Stimulated activated CD8-positive, alpha-beta memory T cell treated with anti-CD3 and anti-CD28 coated beads, Interleukin-2, amount 100 ng/mL, for 1 hour (primary cell): ENCODE results near the gene MARCO.

Experiments
- DNase-seq, 2 donors: peaks; one replicate each; pipeline ENCODE4 v3.0.0-alpha.2; 2020; ENCODE audit warnings: low read depth in 2 of 2

Gene MARCO

GRCh38 chr2:119004602-119005001 lies 62.6 kb downstream of the MARCO start:
- DNase-seq, result no peak

GRCh38 chr2:119005051-119005450 lies 63.1 kb downstream of the MARCO start:
- no peak for DNase-seq

- DNase-seq, result no peak
Measured at GRCh38 chr2:119005555-119005954, 63.6 kb downstream of the MARCO start.

- DNase-seq, result no peak
Measured at GRCh38 chr2:119006441-119006840, 64.4 kb downstream of the MARCO start.

GRCh38 chr2:119008108-119008507 lies 66.1 kb downstream of the MARCO start:
- no peak for DNase-seq

- DNase-seq, result no peak
Measured at GRCh38 chr2:119009110-119009509, 67.1 kb downstream of the MARCO start.

GRCh38 chr2:119010336-119010735 lies 68.3 kb downstream of the MARCO start:
- no peak for DNase-seq

- DNase-seq, result no peak
Measured at GRCh38 chr2:119011162-119011909, 69.3 kb downstream of the MARCO start.

GRCh38 chr2:119011910-119012209 lies 69.9 kb downstream of the MARCO start:
- DNase-seq, result no peak

GRCh38 chr2:119012345-119013301 lies 70.6 kb downstream of the MARCO start:
- DNase-seq, result no peak

GRCh38 chr2:119013671-119014070 lies 71.7 kb downstream of the MARCO start:
- DNase-seq, result no peak

GRCh38 chr2:119015845-119016244 lies 73.9 kb downstream of the MARCO start:
- DNase-seq, result no peak

GRCh38 chr2:119019521-119019920 lies 77.5 kb downstream of the MARCO start:
- DNase-seq, result no peak

GRCh38 chr2:119022678-119023077 lies 80.7 kb downstream of the MARCO start:
- no peak for DNase-seq

- DNase-seq, result no peak
Measured at GRCh38 chr2:119023534-119023933, 81.5 kb downstream of the MARCO start.

GRCh38 chr2:119024152-119024551 lies 82.2 kb downstream of the MARCO start:
- no peak for DNase-seq

GRCh38 chr2:119024568-119024967 lies 82.6 kb downstream of the MARCO start:
- DNase-seq, result no peak

- DNase-seq, result no peak
Measured at GRCh38 chr2:119025013-119025412, 83.0 kb downstream of the MARCO start.

- no peak for DNase-seq
Measured at GRCh38 chr2:119025762-119026351, 83.9 kb downstream of the MARCO start.

- no peak for DNase-seq
Measured at GRCh38 chr2:119026890-119027289, 84.9 kb downstream of the MARCO start.

GRCh38 chr2:119028327-119029174 lies 86.6 kb downstream of the MARCO start:
- DNase-seq, result no peak

GRCh38 chr2:119029297-119029696 lies 87.3 kb downstream of the MARCO start:
- no peak for DNase-seq
